Lower leg skin (tissue), 4 donors: ENCODE results near the gene IQGAP3. TPM values are rescaled to one million over a fixed set of nuclear protein-coding genes. Genes with fewer than 3 reads are reported as not detected.

Source experiments
- DNase-seq, 2 donors: peaks; one replicate each; pipeline ENCODE4 v3.0.0-alpha.2; 2019; ENCODE audit warnings: low spot score in 2 of 2
- H3K4me3 ChIP-seq: fragments of 200-600 bp; sonication (generic); 2 replicates; pipeline ENCODE4 v1.5.1; 2017; ENCODE audit warnings: mild to moderate bottlenecking, low read depth; ENCODE audit not compliant: poor library complexity, severe bottlenecking
- CTCF ChIP-seq, 3 donors: fragments of 450-650 bp; IDR thresholded peaks; one replicate each; pipeline ENCODE4 v1.5.1; 2016; ENCODE audit warnings: antibody characterized with exemption in 3 of 3, mild to moderate bottlenecking in 3 of 3, moderate library complexity in 2 of 3
- POLR2A ChIP-seq, 2 donors: fragments of 450-650 bp; IDR thresholded peaks; one replicate each; pipeline ENCODE4 v1.6.1; 2016 to 2017; ENCODE audit warnings: antibody characterized with exemption in 2 of 2, mild to moderate bottlenecking in 1 of 2, moderate library complexity in 1 of 2
- WGBS, 2 donors: methylation state at CpG; one replicate each; pipeline ENCODE4 v1.1.5; 2018; 5-methylcytosine and 5-hydroxymethylcytosine counted together
- intact Hi-C: fragments of 100-400 bp; cut with DNase I; formaldehyde crosslinking; loops from one replicate; pipeline ENCODE4 v1.15.0; 2023; ENCODE audit warnings: low total_unique reads
- total RNA-seq, 4 donors: library from RNA; depleted of rRNA; stranded (reverse); fragments of >200 nt; gene quantifications; one replicate each; pipeline ENCODE4 v1.1.0, GENCODE V29; 2016

Gene IQGAP3
- total RNA-seq, 4 donors from 2014 or later = 0.98 to 3.0 (median 2.1) TPM

DNA sequence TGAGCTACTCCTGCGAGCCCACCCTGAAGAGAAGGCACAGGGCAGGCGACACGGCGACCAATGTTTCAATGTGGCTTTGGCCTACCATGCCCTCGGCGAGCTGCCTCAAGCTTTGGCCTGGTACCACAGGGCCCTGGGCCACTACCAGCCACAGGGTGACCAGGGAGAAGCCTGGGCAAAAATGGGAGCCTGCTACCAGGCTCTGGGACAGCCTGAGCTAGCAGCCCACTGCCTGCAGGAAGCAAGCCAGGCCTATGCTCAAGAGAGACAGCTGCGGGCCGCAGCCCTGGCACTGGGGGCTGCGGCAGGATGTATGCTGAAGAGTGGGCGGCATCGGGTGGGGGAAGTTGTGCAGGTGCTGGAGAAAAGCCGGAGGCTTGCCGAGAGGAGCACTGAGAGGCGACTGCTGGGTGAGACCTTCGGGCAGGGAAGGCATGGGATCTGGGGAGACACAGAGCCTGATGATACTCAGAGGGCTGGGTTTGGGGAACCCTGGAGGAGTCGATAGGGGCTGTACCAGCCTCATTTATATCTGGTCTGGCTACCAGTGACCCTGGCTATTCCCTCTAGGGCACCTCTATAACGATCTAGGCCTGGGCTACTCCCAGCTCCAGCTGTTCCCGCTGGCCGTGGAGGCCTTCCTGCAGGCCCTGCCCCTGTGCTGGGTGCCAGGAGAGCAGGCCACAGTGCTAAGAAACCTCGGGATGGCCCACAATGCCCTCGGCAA is 9.5 kb upstream of the IQGAP3 start:
- TF ChIP-seq POLR2A (IDR thresholded peaks at IDR 0.05) (no peak), CTCF (IDR thresholded peaks at IDR 0.05) (no peak)
- DNase-seq = no peak
- intact Hi-C loops = loop anchor here (10.0 kb wide), 1 partner anchor 137 kb away; no protein-coding TSS in a partner anchor
- WGBS, 2 donors = 70 to 77% methylated on average over 14 to 19 of the region's 21 CpGs
- H3K4me3 ChIP-seq = no peak overlapping the region

- WGBS, 2 donors = 81 to 82% methylated on average over 5 of the region's 5 CpGs
- no peak within 1 kb of the TSS for H3K4me3 ChIP-seq
- TF ChIP-seq POLR2A (IDR thresholded peaks at IDR 0.05) = no peak
- TF ChIP-seq CTCF (IDR thresholded peaks at IDR 0.05) = no peak
- intact Hi-C loops = no loop called here
- DNase-seq = no peak
Measured at GRCh38 chr1:156579472-156579871, 7.1 kb upstream of the IQGAP3 start, which contains the start of gene TTC24. TSS of gene TTC24 (plus strand) at chr1:156579723. CDS start at chr1:156581365, 1,642 bp downstream.

GRCh38 chr1:156578055-156578454 is 5.7 kb upstream of the IQGAP3 start:
- intact Hi-C loops = no loop called here
- no peak for DNase-seq
- no peak overlapping the region for H3K4me3 ChIP-seq
- TF ChIP-seq CTCF (IDR thresholded peaks at IDR 0.05) = no peak
- TF ChIP-seq POLR2A (IDR thresholded peaks at IDR 0.05) = no peak
- 59 to 63% methylated on average over 7 of the region's 7 CpGs for WGBS, 2 donors

GRCh38 chr1:156577550-156577949 is 5.2 kb upstream of the IQGAP3 start:
- 88 to 89% methylated on average over 3 of the region's 3 CpGs for WGBS, 2 donors
- DNase-seq = no peak
- intact Hi-C loops = no loop called here
- no peak for TF ChIP-seq CTCF (IDR thresholded peaks at IDR 0.05)
- no peak for TF ChIP-seq POLR2A (IDR thresholded peaks at IDR 0.05)
- no peak overlapping the region for H3K4me3 ChIP-seq

GRCh38 chr1:156574039-156574633 is 1.8 kb upstream of the IQGAP3 start:
- intact Hi-C loops = no loop called here
- no peak for TF ChIP-seq POLR2A (IDR thresholded peaks at IDR 0.05)
- no peak for TF ChIP-seq CTCF (IDR thresholded peaks at IDR 0.05)
- whole genome bisulfite sequencing, 2 donors = 57 to 67% methylated on average over 2 of the region's 2 CpGs
- DNase-seq = no peak
- H3K4me3 ChIP-seq = no peak overlapping the region
